NCI-H146 (cell line): ENCODE data around the gene PCDHGC5.

Source experiments
- DNase-seq: peaks from one replicate; lab custom pipeline; 2025; lab: John Stamatoyannopoulos, UW

PCDHGC5 gene

GRCh38 chr5:141529873-141530272 is 41.0 kb downstream of the PCDHGC5 start:
- no peak for DNase-seq

- DNase-seq: no peak
Observed at GRCh38 chr5:141532726-141533125, 43.8 kb downstream of the PCDHGC5 start.

- no peak for DNase-seq
Observed at GRCh38 chr5:141533897-141534296, 45.0 kb downstream of the PCDHGC5 start.

- no peak for DNase-seq
Observed at GRCh38 chr5:141534492-141535213, 45.8 kb downstream of the PCDHGC5 start.
